Measurements from ENCODE around the gene FICD.

Gene FICD

DNA sequence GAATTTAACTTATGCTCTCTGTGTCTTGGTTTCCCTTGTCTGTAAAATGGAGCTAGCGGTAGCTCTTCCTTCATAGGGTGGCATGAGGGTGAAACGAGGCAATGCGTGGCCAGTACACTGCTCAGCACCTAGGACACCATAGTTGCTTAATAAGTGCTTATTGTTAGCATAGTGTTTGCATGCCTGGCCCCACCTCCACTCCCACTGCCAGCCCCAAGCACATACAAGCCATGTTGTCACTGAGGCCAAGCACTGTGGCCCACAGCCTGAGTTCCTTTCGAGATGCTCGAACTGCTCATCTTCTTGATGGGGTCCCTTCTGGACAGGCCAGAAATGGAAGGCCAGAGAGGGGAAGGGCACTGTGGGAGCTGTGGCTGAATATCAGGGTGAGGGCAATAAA lies 839 bp downstream of the FICD start:
- Histone ChIP-seq H3K9ac (ENCODE audit: low read depth, low read length, poor library complexity) (peak overlapping the region; percentile 88), H4K8ac (ENCODE audit: low read depth, low read length) (no peak overlapping the region), H3K4ac (ENCODE audit: low read length) (no peak overlapping the region), H3K4me1 (ENCODE audit: control insufficient read depth in 2 of 2, insufficient read depth in 1 of 2, low read depth in 1 of 2, low read length in 2 of 2) (peaks cover 5 to 11% of the 10 kb centered on the region in 2 donors), H3K27ac (replicated peaks; ENCODE audit: low read length) (no peak overlapping the region), H3K4me2 (ENCODE audit: insufficient read depth, low read length, poor library complexity, severe bottlenecking) (peak overlapping the region; percentile 91), H2AFZ (ENCODE audit: low read length) (peak overlapping the region; percentile 95), H3K79me1 (ENCODE audit: low read depth, low read length) (peaks cover 7% of the 10 kb centered on the region), H2BK12ac (ENCODE audit: low read length) (no peak overlapping the region), H3K27me3 (ENCODE audit: control insufficient read depth in 3 of 3, insufficient read depth in 3 of 3, low read depth in 1 of 3, low read length in 3 of 3) (no peaks in the 10 kb centered on the region), H3K23ac (ENCODE audit: low read depth, low read length, poor library complexity) (peak overlapping the region; percentile 30), H3K18ac (ENCODE audit: low read length) (no peak overlapping the region), H2BK15ac (ENCODE audit: low read length) (no peak overlapping the region), H2BK5ac (ENCODE audit: low read length) (peak overlapping the region; percentile 72), H2BK120ac (ENCODE audit: low read depth, low read length) (no peak overlapping the region), H2AK5ac (ENCODE audit: low read depth, low read length) (peak overlapping the region; percentile 57), H3K4me3 (ENCODE audit: low read length in 2 of 2) (peak overlapping the region; percentile 94 to 97), H3K14ac (ENCODE audit: low read length) (peak overlapping the region; percentile 9), H4K91ac (ENCODE audit: low read depth, low read length, poor library complexity) (no peak overlapping the region), H3K36me3 (replicated peaks in 1 of 2; ENCODE audit: control insufficient read depth in 2 of 2, insufficient read depth in 2 of 2, low read length in 2 of 2) (peaks cover 34 to 44% of the 10 kb centered on the region in 2 donors), H3K9me3 (replicated peaks in 1 of 2; ENCODE audit: control insufficient read depth in 2 of 2, insufficient read depth in 1 of 2, low read depth in 1 of 2, low read length in 2 of 2) (peaks cover 0 to 5% of the 10 kb centered on the region in 2 donors)
- DNase-seq (ENCODE audit: low spot score): no peak
- no CpG with 5 or more reads among the region's 5 CpGs for whole genome bisulfite sequencing, 2 donors (ENCODE audit: extremely low coverage in 2 of 2, insufficient read length in 2 of 2, insufficient replicate concordance in 1 of 2)

DNA sequence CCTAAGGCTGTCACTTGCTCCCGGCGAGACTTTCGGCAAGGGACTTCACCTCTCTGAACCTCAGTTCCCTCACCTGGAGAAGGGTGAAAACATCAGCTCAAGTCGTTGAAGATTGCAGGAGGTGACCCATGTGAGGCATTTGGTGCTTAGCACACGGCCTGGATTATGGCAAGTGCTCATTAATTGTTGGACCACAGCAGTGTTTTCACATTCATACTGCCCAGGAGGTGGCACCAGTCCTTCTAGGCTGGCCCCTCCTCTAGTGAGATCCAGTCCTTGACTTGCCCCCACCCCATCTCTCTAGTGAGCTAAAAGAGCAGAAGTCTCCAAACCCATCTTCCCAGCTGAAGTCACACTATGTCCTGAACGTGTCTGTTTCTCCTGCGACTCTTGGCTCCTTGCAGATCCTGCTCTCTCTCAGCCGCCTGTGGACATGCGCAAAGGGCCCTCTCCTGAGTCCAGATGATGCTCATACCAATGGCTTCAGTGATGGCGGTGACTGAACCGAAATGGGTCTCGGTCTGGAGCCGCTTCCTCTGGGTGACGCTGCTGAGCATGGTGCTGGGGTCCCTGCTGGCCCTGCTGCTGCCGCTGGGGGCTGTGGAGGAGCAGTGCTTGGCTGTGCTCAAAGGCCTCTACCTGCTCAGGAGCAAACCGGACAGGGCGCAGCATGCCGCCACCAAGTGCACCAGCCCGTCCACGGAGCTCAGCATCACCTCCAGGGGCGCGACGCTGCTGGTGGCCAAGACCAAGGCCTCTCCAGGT lies 1.6 kb downstream of the FICD start:
- Histone ChIP-seq H4K91ac (ENCODE audit: low read depth, low read length, poor library complexity) (no peak overlapping the region), H3K27me3 (ENCODE audit: control insufficient read depth in 3 of 3, insufficient read depth in 3 of 3, low read depth in 1 of 3, low read length in 3 of 3) (no peaks in the 10 kb centered on the region), H3K4me2 (ENCODE audit: insufficient read depth, low read length, poor library complexity, severe bottlenecking) (no peak overlapping the region), H2AK5ac (ENCODE audit: low read depth, low read length) (peak overlapping the region; percentile 57), H2AFZ (ENCODE audit: low read length) (no peak overlapping the region), H3K14ac (ENCODE audit: low read length) (no peak overlapping the region), H4K8ac (ENCODE audit: low read depth, low read length) (peak overlapping the region; percentile 97), H2BK5ac (ENCODE audit: low read length) (no peak overlapping the region), H3K4me1 (ENCODE audit: control insufficient read depth in 2 of 2, insufficient read depth in 1 of 2, low read depth in 1 of 2, low read length in 2 of 2) (peaks cover 5 to 11% of the 10 kb centered on the region in 2 donors), H3K36me3 (replicated peaks in 1 of 2; ENCODE audit: control insufficient read depth in 2 of 2, insufficient read depth in 2 of 2, low read length in 2 of 2) (peaks cover 40 to 52% of the 10 kb centered on the region in 2 donors), H3K4ac (ENCODE audit: low read length) (no peak overlapping the region), H3K27ac (replicated peaks; ENCODE audit: low read length) (no peak overlapping the region), H3K79me1 (ENCODE audit: low read depth, low read length) (peaks cover 8% of the 10 kb centered on the region), H3K18ac (ENCODE audit: low read length) (no peak overlapping the region), H2BK12ac (ENCODE audit: low read length) (no peak overlapping the region), H3K23ac (ENCODE audit: low read depth, low read length, poor library complexity) (no peak overlapping the region), H2BK120ac (ENCODE audit: low read depth, low read length) (no peak overlapping the region), H3K9ac (ENCODE audit: low read depth, low read length, poor library complexity) (no peak overlapping the region), H3K9me3 (replicated peaks in 1 of 2; ENCODE audit: control insufficient read depth in 2 of 2, insufficient read depth in 1 of 2, low read depth in 1 of 2, low read length in 2 of 2) (peaks cover 0 to 5% of the 10 kb centered on the region in 2 donors), H3K4me3 (ENCODE audit: low read length in 2 of 2) (peak overlapping the region; percentile 13 to 94), H2BK15ac (ENCODE audit: low read length) (no peak overlapping the region)
- DNase-seq (ENCODE audit: low spot score): no peak
- no CpG with 5 or more reads among the region's 23 CpGs for WGBS, 2 donors (ENCODE audit: extremely low coverage in 2 of 2, insufficient read length in 2 of 2, insufficient replicate concordance in 1 of 2)

- Histone ChIP-seq H2BK120ac (ENCODE audit: low read depth, low read length) (no peak overlapping the region), H2BK15ac (ENCODE audit: low read length) (no peak overlapping the region), H3K4me2 (ENCODE audit: insufficient read depth, low read length, poor library complexity, severe bottlenecking) (no peak overlapping the region), H3K27me3 (ENCODE audit: control insufficient read depth in 3 of 3, insufficient read depth in 3 of 3, low read depth in 1 of 3, low read length in 3 of 3) (no peaks in the 10 kb centered on the region), H3K79me1 (ENCODE audit: low read depth, low read length) (peaks cover 8% of the 10 kb centered on the region), H3K4me3 (ENCODE audit: low read length in 2 of 2) (no peak overlapping the region), H3K27ac (replicated peaks; ENCODE audit: low read length) (no peak overlapping the region), H3K23ac (ENCODE audit: low read depth, low read length, poor library complexity) (no peak overlapping the region), H4K8ac (ENCODE audit: low read depth, low read length) (peak overlapping the region; percentile 97), H4K91ac (ENCODE audit: low read depth, low read length, poor library complexity) (no peak overlapping the region), H3K4ac (ENCODE audit: low read length) (no peak overlapping the region), H2BK12ac (ENCODE audit: low read length) (no peak overlapping the region), H3K9me3 (replicated peaks in 1 of 2; ENCODE audit: control insufficient read depth in 2 of 2, insufficient read depth in 1 of 2, low read depth in 1 of 2, low read length in 2 of 2) (peaks cover 0 to 5% of the 10 kb centered on the region in 2 donors), H3K4me1 (ENCODE audit: control insufficient read depth in 2 of 2, insufficient read depth in 1 of 2, low read depth in 1 of 2, low read length in 2 of 2) (peaks cover 5 to 11% of the 10 kb centered on the region in 2 donors), H2AFZ (ENCODE audit: low read length) (no peak overlapping the region), H2BK5ac (ENCODE audit: low read length) (no peak overlapping the region), H3K14ac (ENCODE audit: low read length) (no peak overlapping the region), H3K9ac (ENCODE audit: low read depth, low read length, poor library complexity) (no peak overlapping the region), H3K18ac (ENCODE audit: low read length) (no peak overlapping the region), H2AK5ac (ENCODE audit: low read depth, low read length) (no peak overlapping the region), H3K36me3 (replicated peaks in 1 of 2; ENCODE audit: control insufficient read depth in 2 of 2, insufficient read depth in 2 of 2, low read length in 2 of 2) (peaks cover 42 to 60% of the 10 kb centered on the region in 2 donors)
- WGBS, 2 donors (ENCODE audit: extremely low coverage in 2 of 2, insufficient read length in 2 of 2, insufficient replicate concordance in 1 of 2): no CpG with 5 or more reads among the region's 12 CpGs
- no peak for DNase-seq (ENCODE audit: low spot score)
These were observed 2.4 kb downstream of the FICD start for GRCh38 chr12:108517288-108518100.

All from neuronal stem cell (in vitro differentiated cells).